GM20431 (cell line): ENCODE results near the gene STAT5B.

Experiments
- in situ Hi-C: fragments of 300-500 bp; cut with MseI, MboI; formaldehyde crosslinking; loops from one replicate; pipeline ENCODE4 v1.15.0; 2020; ENCODE audit warnings: low sequenced_read_pairs; ENCODE audit not compliant: unreplicated experiment

STAT5B gene

DNA sequence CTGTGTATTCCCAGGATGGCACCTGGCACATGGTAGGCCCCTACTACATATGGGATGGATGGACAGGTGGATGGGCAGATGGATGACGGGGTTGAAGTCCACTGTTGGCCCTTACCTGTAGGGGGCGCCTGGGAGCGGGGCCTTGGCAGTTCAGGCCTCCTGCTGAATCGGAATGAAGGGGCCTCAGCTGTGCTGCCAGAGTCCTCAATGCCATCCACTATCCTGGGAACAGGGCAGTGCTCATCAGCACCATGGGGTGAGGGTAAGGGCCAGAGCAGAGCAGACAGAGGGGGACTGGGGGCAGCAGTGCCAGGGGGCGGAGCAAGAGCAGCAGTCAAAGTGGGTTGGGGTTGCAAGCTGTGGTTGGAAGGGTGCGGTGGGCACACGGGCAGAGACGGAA lies 113.1 kb downstream of the STAT5B start:
- in situ Hi-C loops: no loop called here

DNA sequence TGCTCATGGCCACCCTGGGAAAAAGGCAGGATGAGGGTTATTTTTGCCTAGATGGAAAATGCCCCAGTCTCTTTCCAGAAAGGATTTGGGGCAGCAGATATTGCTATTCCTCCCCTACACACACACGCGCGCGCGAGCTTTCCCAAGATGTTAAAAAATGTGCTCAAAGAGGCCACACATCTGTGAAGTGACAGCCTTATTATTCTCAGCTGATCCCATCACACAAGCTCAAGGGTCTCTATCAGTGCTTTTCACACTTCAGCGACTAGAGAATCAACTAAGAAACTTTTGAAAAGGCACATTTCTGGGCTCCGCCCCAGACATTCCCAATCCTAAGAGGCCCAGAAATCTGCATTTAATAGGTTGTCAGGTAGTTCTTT lies 115.7 kb downstream of the STAT5B start:
- in situ Hi-C loops: no loop called here

DNA sequence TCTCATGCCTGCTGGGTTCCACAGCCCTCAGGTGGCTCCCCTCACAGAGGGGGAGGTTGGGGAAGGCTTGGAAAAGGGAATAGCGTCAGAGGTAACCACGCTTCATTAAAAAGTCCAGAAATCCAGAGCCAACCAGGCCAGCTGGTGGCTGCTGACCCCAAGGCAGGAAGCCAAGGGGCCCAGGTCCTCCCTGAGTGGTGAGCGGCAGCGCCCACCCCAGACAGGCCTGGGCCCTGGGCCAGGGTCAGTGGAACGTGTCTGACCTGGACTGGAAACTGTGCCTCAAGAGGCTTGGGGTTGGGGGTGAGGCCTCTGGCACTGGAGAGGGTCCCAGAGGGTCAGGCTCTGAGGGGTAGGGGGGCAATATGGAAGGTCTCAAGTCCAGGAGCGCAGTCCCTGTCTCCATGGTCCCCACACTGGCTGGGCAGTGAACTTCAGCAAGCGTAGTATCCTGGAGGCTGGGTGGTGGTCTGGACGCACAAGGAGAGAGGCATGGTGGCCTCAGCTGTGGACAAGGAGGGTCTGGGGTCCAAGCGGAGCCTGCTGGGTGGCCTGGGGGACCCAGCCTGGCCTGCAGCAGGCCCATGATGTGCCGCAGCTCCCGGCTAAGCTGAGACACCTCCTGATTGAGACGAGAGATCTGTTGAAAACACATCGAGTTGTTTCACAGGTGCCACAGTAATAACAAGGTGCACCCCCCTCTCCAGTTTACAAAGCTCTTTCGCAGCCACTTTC lies 116.2 kb downstream of the STAT5B start:
- in situ Hi-C loops: no loop called here

DNA sequence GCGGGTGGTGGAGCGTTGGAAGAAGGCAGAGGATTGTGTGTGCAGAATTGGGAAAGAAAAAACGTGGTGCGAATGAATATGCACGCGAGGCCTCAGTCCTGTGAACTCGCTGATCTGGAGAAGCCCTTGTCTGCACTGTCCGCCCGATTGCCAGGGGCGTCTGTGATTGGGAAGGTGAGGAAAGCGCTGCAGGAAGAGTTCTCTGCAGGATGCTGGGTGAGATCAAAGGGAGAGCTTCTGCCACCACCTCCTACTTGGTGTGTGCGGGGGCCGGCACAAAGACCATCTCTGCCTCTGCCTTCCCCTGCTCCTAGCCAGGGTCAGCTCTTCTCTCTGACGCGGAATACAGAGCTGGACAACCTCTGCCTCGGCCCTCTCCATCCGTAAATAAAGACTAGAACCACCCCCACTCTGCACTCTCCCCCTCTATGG lies 120.6 kb downstream of the STAT5B start:
- in situ Hi-C loops: no loop called here

DNA sequence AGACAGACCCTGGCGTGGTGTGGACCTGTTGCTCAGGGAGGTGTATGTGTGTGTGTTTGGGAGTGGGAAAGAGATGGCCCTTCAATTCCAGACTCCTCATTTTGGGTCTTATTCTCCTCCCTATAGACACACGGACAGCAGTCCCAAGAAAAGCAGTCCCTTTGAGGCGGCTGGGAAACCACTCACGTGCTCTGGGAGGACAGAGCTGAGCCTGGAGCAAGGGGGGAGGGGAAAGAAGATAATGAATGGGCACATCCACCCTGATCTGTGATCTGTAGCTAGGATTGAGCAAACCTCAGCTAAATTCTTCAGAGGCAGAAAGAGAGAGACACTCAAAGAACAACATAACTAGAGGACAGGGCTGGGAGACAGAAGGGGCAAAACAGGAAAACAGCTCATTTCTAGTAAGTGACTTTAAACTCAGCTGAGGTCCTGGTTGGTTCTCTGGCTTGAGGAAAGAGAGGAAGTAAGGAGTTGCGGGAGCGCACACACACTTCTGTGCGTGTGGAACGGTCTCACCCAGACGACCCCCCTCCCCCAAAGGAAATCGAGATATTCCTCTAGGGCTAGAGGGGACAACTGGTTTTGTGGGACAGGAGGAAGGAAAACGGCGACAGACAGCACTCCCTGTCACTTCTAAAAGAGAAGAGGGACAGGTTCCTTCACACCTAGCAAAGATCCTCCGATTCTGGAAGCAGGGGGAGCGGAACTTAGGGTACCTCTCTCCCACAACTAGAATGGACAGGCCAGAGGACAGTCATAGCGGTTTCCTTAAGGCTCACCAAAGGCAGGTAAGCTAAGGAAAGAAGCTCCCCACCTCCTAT lies 122.1 kb downstream of the STAT5B start:
- in situ Hi-C loops: no loop called here
